ENCODE measurements around the gene MSRB1. TPM values are rescaled to one million over a fixed set of nuclear protein-coding genes. Genes with fewer than 3 reads are reported as not detected.

MSRB1 gene
- total and polyA plus RNA-seq, 2 donors (not counting 3 experiments of a cell fraction or from before 2014, with no cell fraction given) = 25.0 to 42.1 TPM

DNA sequence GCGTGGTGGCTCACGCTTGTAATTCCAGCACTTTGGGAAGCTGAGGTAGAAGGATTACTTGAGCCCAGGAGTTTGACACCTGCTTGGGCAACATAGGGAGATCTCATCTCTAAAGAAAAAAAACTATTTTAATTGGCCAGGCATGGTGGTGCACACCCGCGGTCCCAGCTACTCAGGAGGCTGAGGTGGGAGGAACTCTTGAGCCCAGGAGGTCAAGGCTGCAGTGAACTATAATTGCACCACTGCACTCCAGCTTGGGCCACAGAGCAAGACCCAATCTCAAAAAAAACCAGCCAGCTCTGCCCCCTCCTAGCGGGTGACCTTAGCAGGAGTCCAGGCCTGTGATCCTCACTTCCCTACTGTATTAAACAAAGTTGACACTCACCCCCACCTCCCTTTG, 18.9 kb downstream of the MSRB1 start:
- no peak for TF ChIP-seq POLR2AphosphoS5 (IDR thresholded peaks at IDR 0.05; ENCODE audit: insufficient read depth, low read depth, low read length)
- no peak for TF ChIP-seq POLR2A (IDR thresholded peaks at IDR 0.05; ENCODE audit: low read depth, low read length)
- no peak for TF ChIP-seq MYC (IDR thresholded peaks at IDR 0.05; ENCODE audit: low read depth, low read length)
- TF ChIP-seq MAX (IDR thresholded peaks at IDR 0.05; ENCODE audit: insufficient read depth, insufficient read length) = no peak
- TF ChIP-seq, protein P1, sequence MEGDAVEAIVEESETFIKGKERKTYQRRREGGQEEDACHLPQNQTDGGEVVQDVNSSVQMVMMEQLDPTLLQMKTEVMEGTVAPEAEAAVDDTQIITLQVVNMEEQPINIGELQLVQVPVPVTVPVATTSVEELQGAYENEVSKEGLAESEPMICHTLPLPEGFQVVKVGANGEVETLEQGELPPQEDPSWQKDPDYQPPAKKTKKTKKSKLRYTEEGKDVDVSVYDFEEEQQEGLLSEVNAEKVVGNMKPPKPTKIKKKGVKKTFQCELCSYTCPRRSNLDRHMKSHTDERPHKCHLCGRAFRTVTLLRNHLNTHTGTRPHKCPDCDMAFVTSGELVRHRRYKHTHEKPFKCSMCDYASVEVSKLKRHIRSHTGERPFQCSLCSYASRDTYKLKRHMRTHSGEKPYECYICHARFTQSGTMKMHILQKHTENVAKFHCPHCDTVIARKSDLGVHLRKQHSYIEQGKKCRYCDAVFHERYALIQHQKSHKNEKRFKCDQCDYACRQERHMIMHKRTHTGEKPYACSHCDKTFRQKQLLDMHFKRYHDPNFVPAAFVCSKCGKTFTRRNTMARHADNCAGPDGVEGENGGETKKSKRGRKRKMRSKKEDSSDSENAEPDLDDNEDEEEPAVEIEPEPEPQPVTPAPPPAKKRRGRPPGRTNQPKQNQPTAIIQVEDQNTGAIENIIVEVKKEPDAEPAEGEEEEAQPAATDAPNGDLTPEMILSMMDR (IDR thresholded peaks at IDR 0.05; ENCODE audit: extremely low read depth in 1 of 2, insufficient read depth in 1 of 2, low read depth in 1 of 2, low read length in 2 of 2) = no peak
- TF ChIP-seq EZH2 (IDR thresholded peaks at IDR 0.05; ENCODE audit: borderline replicate concordance, low read depth, low read length, severe bottlenecking) = no peak
- no peak for TF ChIP-seq GATA2 (IDR thresholded peaks at IDR 0.05; ENCODE audit: insufficient read depth, insufficient read length, low read depth, low read length)
- no peaks in the 10 kb centered on the region for H3K9me1 ChIP-seq (replicated peaks; ENCODE audit: control insufficient read depth, extremely low read depth, insufficient read depth, low read length)
- DNase-seq (ENCODE audit: low read depth, low spot score) (no peak), FAIRE-seq (no peak)
- no peaks in the 10 kb centered on the region for H4K20me1 ChIP-seq (replicated peaks; ENCODE audit: control insufficient read depth, extremely low read depth, insufficient read depth, low read length)
- ChIA-PET CTCF (interaction anchor here (1.1 to 1.7 kb wide), 5 partner anchors 9 to 60 kb away, joined by 3 to 7 read pairs (median 4); partner anchors contain the start of gene RPS2), POLR2A (no interaction called here)
- H3K4me3 ChIP-seq (replicated peaks in 1 of 3; ENCODE audit: insufficient read depth in 1 of 3, low read depth in 1 of 3, low read length in 3 of 3) = no peak overlapping the region
- intact Hi-C loops (cut with micrococcal nuclease) (no loop called here), dilution Hi-C loops (cut with MboI; ENCODE audit: extremely low pct_ligation_motif_present, low sequenced_read_pairs) (no loop called here)
- H3K27ac ChIP-seq (ENCODE audit: insufficient read depth, low read depth, low read length) = no peak overlapping the region
- no TSS peak for BruUV-seq (replicated peaks)
- no peak overlapping the region for H2AFZ ChIP-seq (ENCODE audit: low read depth, low read length)
- H3K27me3 ChIP-seq (ENCODE audit: control insufficient read depth in 2 of 2, insufficient read depth in 2 of 2, low read length in 2 of 2) = peaks cover 24 to 33% of the 10 kb centered on the region in 2 experiments
- H3K79me2 ChIP-seq (ENCODE audit: control insufficient read depth, insufficient read depth, low read length) = no peaks in the 10 kb centered on the region
- H3K9ac ChIP-seq (replicated peaks; ENCODE audit: extremely low read depth, insufficient read depth, low read length) = no peak overlapping the region
- H3K4me1 ChIP-seq (ENCODE audit: control insufficient read depth, extremely low read depth, insufficient read depth, low read length) = no peaks in the 10 kb centered on the region
- H3K36me3 ChIP-seq (ENCODE audit: control insufficient read depth in 2 of 2, extremely low read depth in 1 of 2, insufficient read depth in 2 of 2, low read length in 2 of 2) = no peaks in the 10 kb centered on the region
- H3K4me2 ChIP-seq (ENCODE audit: insufficient read depth, low read length) = no peak overlapping the region
- no peaks in the 10 kb centered on the region for H3K9me3 ChIP-seq (replicated peaks; ENCODE audit: control insufficient read depth, insufficient read depth, low read length)

Measured in endothelial cell of umbilical vein (primary cell).